Loucy (cell line): ENCODE results near the gene CPZ.

Experiments
- CTCF ChIP-seq: fragments of 200-600 bp; sonication (generic); conservative IDR thresholded peaks from 2 replicates; pipeline ENCODE4 v1.5.1; 2014; ENCODE audit warnings: mild to moderate bottlenecking, antibody characterized with exemption, low read length
- EZH2phosphoT487 ChIP-seq: fragments of 200-600 bp; IDR thresholded peaks from 2 replicates; pipeline ENCODE4 v1.6.1; 2018; ENCODE audit warnings: antibody characterized with exemption, mild to moderate bottlenecking, moderate library complexity, borderline replicate concordance

GRCh38 chr4:8589336-8589735 lies 3.2 kb upstream of the CPZ start:
- TF ChIP-seq EZH2phosphoT487 = no peak
- no peak for TF ChIP-seq CTCF
